Stimulated activated CD8-positive, alpha-beta memory T cell treated with anti-CD3 and anti-CD28 coated beads, Interleukin-15, amount 100 ng/mL, for 48 hours (primary cell): ENCODE data around the gene ZFAND2A.
"Not testable (repeated sequence)": the region's sequence is repeated elsewhere in the genome, so short reads cannot be mapped to it uniquely, and the experiment has no call there.

Experiments
- DNase-seq, 2 donors: peaks; one replicate each; pipeline ENCODE4 v3.0.0-alpha.2; 2020; ENCODE audit warnings: low read depth in 2 of 2

ZFAND2A gene

GRCh38 chr7:1151653-1152425, 8.2 kb downstream of the ZFAND2A start:
- DNase-seq = no peak

DNA sequence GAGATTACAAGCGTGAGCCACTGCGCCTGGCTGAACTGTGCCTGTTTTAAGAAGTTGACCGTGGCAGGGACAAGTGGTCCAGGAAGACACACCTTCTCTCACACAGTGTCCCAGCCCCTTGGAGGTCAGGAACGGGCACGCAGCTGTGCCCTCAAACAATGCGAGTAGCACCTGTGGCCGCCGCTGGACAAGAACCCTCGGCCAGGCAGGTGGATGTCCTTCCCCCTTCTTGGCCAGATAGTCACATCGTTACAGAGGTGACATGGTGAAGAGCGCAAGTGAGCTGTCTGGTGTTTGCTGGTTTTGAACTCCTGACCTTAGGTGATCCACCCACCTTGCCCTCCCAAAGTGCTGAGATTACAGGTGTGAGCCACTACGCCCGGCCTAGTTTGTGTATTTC, 8.8 kb downstream of the ZFAND2A start:
- no peak for DNase-seq

- no peak for DNase-seq
Observed at GRCh38 chr7:1150400-1151002, 9.5 kb downstream of the ZFAND2A start.

DNA sequence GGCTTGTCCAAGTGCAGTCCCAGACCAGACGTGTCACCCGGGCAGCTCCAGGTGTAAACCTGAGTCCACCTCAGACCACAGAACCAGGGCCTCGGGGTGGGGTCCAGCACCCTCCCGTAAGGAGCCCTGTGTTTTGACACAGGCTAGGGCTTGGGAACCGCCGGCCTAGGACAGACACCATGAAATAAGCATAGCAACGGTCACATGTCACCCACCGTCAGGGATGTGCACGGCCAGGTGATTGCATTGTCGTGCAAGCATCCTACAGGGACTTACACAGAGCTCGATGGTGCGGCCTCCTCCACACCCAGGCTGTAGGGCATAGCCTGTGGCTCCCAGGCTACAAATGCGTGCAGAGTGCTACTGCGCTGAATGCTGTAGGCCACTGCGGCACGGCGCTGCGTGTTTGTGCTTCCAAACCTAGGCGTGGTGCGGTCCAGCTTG, 10.6 kb downstream of the ZFAND2A start:
- DNase-seq = no peak

DNA sequence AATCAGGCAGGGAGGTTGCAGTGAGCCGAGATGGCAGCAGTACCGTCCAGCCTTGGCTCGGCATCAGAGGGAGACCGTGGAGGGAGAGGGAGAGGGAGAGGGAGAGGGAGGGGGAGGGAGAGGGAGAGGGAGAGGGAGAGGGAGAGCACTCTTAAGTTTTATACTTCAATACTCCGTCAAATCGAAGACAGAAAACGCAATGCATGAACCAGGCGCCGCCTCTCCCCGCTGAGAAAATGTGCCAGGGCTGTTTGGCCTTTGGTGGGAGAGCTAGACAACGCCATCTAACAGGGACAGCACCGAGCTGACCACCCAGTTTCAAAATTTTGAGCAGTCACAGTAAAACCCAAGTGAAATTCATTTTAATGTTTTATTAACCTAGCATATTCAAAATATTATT, 12.1 kb downstream of the ZFAND2A start:
- not testable (repeated sequence) for DNase-seq

GRCh38 chr7:1144269-1144771, 15.7 kb downstream of the ZFAND2A start:
- no peak for DNase-seq

- DNase-seq = not testable (repeated sequence)
Observed at GRCh38 chr7:1143031-1143430, 17.0 kb downstream of the ZFAND2A start.

DNA sequence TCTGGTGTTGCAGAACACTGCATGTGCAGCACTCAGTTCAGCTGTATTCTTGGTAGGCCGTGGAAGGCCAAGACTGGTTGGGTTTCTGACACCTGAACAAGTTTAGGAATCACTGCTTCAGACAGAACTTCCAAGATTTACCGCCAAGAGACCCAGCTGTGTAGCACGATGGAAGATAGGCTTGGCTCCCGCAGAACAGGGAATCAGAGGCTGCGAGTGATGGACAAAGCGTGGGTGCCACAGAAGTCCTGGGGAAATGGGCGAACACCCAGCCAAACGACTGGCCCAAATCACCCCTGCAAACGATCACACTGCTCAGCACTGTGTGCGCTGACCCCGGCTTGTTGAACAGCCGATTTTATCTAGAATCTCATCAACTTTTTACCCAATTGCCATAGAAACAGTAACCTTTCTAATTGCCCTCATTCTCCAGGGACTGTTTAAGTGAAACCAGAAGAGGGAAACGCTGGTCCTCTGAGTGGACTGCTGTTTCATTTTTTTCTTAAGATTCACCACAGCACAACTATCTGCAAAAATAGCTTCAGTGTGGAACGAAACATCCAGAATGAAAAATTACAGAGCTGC, 17.9 kb downstream of the ZFAND2A start:
- DNase-seq = no peak

GRCh38 chr7:1141651-1142050, 18.3 kb downstream of the ZFAND2A start:
- DNase-seq = no peak

- DNase-seq = no peak
Observed at GRCh38 chr7:1140476-1141104, 19.4 kb downstream of the ZFAND2A start.

DNA sequence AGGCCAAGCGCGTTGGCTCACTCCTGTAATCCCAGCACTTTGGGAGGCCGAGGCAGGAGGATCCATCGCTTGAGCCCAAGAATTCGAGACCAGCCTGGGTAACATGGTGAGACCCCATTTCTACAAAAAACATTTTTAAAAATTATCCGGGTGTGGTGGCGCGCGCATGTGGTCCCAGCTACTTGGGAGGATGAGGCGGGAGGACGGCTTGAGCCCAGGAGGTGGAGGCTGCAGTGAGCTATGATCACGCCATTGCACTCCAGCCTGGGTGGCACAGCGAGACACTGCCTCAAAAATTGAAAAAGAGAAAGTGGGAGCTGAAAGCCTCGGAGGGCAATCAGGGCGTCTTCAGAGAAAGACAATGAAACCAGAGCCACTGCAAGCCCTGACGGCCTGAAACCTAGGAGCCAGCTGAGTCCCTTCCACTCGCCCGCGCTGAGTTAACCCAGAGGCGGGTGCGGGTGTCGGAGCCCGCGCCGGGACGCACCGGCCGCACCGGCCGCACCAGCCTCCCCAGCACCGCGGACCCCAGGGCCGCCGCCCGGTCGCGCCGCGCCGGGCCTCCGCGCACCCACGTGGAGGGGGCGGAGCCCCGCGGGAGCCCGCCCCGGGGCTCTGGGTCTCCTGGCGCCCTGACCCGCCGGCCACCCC, 22.4 kb downstream of the ZFAND2A start:
- DNase-seq = no peak

- DNase-seq = no peak
Observed at GRCh38 chr7:1136841-1137516, 23.0 kb downstream of the ZFAND2A start.

DNA sequence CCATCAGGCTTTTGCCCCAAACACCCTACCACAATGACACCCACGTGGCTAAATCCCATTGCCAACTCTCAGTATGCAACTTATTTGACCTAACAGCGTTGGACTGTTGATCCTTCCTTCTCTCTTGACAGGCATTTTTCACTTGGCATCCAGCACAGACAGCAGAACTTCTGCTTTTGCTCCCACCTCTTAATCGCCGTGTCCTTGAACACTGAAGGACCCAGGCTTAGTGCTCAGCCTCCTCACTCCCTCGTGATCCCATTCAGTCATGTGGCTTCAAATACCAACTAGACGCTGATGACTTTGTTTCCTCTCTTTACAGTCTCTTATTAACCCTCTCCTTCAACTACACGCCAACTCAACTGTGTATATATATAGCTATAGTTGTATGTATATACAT, 25.0 kb downstream of the ZFAND2A start:
- no peak for DNase-seq

DNA sequence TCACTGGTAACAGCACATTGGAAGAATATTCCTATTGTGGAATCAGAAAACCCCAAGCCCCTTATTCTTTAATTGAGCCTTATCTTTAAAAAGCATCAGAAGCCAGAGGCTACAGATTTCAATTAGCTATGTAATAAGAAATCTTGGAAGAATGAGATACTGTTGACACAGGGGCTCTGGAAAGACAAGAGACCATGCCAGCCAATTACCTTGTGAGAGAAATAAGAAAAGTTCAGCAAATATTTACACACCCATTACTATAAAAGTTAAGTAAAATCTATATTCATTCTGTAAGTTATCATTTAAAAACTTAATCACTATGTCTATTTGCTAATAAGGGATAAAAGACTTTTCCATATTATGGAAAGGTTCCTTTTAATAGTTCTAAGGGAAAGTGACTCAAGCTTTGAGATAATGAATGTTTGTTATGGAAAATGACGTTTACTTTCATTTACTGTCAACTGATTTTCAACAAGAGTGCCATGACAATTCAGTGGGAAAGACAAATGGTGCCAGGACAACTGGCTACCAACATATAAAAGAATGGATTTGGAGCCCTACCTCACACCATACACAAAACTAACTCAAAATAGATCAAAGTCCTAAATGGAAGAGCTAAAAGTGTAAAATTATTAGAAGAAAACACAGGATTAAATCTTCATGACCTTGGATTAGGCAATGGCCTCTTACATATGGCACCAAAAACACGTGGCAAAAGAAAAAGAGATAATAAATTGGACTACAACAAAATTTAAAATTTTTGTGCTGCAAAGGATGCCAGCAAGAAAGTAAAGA, 28.3 kb downstream of the ZFAND2A start:
- DNase-seq = no peak

DNA sequence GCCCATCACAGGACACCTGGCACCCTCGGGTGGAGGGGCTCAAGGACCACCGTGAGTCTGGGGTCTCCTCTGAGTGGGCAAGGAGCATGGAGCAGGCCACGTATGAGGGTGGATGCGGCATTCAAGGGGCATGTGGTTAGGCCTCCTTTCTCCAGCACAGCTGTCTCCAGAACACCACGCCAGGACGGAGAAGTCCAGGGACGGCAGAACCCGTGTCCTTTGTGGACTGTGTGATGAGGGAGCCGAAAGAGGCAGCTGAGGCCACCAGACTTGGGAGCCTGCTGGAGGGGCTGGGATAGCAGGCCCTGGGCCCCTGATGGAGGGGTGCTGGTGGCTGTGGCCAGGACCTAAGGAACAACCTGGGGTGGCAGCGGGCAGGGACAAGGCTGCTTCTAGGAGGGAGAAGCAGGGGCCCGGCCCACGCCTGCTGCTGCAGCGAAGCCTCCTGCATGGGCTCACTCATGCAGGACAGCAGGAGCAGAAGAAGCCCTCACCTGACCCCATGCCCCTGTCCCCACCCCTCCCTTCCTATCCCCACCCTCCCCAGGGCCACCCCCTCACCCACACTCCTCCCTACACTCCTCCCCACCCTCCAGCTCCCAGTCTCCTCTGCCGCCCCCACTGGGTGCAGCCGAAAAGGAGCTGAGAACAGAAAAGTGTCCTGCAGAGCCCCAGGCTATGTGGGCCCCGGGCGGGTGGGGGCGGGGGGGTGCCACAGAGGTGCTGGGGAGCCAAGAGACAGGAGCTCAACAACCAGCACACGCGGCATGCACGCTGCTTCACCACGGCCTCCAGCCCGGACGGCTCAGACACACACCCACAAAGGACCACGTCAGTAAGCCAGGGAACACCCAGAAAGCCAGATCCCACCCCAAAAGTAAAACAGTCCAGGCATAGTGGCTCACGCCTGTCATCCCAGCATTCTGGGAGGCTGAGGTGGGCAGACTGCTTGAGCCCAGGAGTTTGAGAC, 29.7 kb downstream of the ZFAND2A start:
- no peak for DNase-seq

DNA sequence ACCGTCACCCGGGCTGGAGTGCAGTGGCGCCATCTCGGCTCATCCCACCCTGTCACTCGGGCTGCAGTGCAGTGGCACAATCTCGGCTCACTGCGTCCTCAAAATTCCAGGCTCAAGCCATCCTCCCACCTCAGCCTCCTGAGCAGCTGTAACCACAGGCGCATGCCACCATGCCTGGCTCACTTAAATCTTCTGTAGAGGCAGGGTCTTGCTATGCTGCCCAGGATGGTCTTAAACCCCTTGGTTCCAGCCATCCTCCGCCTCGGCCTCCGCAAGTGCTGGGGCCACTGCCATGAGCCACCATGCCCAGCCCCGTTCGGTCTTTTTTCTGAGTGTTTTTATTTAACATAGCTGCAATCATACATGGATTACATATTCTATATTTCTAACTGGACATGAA, 30.6 kb downstream of the ZFAND2A start:
- DNase-seq = no peak

GRCh38 chr7:1127001-1127400, 33.0 kb downstream of the ZFAND2A start:
- DNase-seq = no peak

- DNase-seq = no peak
Observed at GRCh38 chr7:1125603-1125969, 34.4 kb downstream of the ZFAND2A start.

DNA sequence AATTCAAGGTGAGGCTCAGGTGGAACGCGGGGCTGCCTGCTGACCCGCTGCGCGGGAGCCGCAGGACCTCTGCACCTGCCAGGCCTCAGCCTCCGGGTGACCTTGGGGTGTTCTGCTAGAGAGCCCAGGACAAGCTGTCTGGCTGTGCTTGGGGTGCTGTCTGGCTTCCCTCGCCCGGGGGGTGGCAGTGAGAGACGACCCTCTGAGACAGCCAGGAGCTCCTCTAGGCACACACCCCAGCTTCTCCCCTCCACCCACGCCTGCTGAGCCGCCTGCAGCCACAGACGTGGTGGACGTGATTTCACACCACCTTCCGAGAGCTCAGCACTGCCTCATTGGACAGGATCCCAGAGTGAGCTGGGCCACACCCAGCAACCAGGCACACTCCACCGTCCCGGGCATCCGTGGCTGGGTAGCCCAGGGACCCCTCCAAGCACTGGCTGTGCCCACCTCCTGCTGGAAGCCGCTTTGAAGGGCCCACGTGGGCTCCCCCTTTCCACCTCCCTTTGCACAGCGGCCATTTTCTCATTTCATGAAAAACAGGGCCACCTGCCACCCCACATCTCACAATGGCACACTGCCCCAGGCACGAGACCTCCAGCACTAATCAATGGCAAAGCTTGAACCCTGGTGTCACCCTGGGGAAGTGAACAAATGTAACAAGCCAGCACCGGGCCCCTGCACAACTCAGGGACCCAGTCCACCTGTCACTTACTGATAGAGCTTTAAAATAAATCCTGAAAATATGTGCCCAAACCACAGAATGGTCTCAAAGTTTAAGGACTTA, 35.0 kb downstream of the ZFAND2A start:
- DNase-seq = no peak
